ENCODE data around the gene TTLL10. TPM values are rescaled to one million over a fixed set of nuclear protein-coding genes. Genes with fewer than 3 reads are reported as not detected.
"Not testable (repeated sequence)": the region's sequence is repeated elsewhere in the genome, so short reads cannot be mapped to it uniquely, and the experiment has no call there.

Gene TTLL10
- total RNA-seq, 3 donors from 2014 or later = 0.32 to 4.4 (median 1.8) TPM

GRCh38 chr1:1151306-1151705, 22.4 kb upstream of the TTLL10 start:
- ATAC-seq = no peak
- DNase-seq = peak in 1 of 3 donors; percentile 34
- peaks cover 17% of the 10 kb centered on the region for H3K4me1 ChIP-seq (ENCODE audit: low read depth)

GRCh38 chr1:1152431-1152830, 21.2 kb upstream of the TTLL10 start:
- intact Hi-C loops (cut with DNase I, micrococcal nuclease); H3K9me3 ChIP-seq; ATAC-seq; DNase-seq; H3K4me3 ChIP-seq; H3K36me3 ChIP-seq (ENCODE audit: low read depth): not testable (repeated sequence)
- H3K4me1 ChIP-seq (ENCODE audit: low read depth) = peaks cover 17% of the 10 kb centered on the region

More at GRCh38 chr1:1151306-1151705, 22.4 kb upstream of the TTLL10 start:
- no peak overlapping the region for H3K4me3 ChIP-seq
- H3K9me3 ChIP-seq = no peaks in the 10 kb centered on the region
- intact Hi-C loops (cut with DNase I, micrococcal nuclease) = no loop called here
- TF ChIP-seq, protein P1, sequence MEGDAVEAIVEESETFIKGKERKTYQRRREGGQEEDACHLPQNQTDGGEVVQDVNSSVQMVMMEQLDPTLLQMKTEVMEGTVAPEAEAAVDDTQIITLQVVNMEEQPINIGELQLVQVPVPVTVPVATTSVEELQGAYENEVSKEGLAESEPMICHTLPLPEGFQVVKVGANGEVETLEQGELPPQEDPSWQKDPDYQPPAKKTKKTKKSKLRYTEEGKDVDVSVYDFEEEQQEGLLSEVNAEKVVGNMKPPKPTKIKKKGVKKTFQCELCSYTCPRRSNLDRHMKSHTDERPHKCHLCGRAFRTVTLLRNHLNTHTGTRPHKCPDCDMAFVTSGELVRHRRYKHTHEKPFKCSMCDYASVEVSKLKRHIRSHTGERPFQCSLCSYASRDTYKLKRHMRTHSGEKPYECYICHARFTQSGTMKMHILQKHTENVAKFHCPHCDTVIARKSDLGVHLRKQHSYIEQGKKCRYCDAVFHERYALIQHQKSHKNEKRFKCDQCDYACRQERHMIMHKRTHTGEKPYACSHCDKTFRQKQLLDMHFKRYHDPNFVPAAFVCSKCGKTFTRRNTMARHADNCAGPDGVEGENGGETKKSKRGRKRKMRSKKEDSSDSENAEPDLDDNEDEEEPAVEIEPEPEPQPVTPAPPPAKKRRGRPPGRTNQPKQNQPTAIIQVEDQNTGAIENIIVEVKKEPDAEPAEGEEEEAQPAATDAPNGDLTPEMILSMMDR (IDR thresholded peaks at IDR 0.05) = no peak
- no peaks in the 10 kb centered on the region for H3K36me3 ChIP-seq (ENCODE audit: low read depth)

DNA sequence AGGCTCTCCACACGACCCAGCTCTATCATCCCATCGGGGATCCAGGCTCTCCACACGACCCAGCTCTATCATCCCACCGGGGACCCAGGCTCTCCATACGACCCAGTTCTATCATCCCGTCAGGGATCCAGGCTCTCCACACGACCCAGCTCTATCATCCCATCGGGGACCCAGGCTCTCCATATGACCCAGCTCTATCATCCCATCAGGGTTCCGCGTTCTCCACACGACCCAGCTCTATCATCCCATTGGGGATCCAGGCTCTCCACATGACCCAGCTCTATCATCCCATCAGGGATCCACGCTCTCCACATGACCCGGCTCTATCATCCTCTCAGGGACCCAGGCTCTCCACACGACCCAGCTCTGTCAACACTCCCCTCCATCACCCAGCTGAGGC, 20.5 kb upstream of the TTLL10 start:
- DNase-seq; intact Hi-C loops (cut with DNase I, micrococcal nuclease); ATAC-seq; H3K9me3 ChIP-seq; H3K4me3 ChIP-seq; H3K36me3 ChIP-seq (ENCODE audit: low read depth): not testable (repeated sequence)
- peaks cover 17% of the 10 kb centered on the region for H3K4me1 ChIP-seq (ENCODE audit: low read depth)

DNA sequence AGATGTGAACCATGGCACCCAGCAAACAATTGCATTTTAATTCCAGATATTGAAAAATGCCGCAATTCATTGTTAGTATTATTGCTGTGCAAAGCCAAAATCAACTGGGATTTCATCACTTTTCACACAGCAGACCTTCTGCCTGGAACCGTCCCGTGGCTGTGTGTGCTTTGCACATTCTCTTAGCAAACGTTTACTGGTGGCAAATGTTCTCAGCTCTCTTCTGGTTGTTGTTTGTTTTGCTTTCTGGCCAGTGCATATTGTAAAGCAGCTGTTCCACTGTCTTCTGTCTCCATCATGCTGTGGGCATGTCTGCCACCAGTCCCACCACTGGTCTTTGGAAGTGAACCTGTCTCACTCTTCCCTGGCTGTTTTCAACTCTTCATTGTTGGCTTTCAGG, 19.8 kb upstream of the TTLL10 start:
- ATAC-seq (no peak), DNase-seq (no peak)
- Histone ChIP-seq H3K4me3 (no peak overlapping the region), H3K4me1 (ENCODE audit: low read depth) (peaks cover 23% of the 10 kb centered on the region), H3K36me3 (ENCODE audit: low read depth) (no peaks in the 10 kb centered on the region), H3K9me3 (no peaks in the 10 kb centered on the region)
- intact Hi-C loops (cut with DNase I, micrococcal nuclease) = no loop called here
- TF ChIP-seq, protein P1 (IDR thresholded peaks at IDR 0.05) = no peak

DNA sequence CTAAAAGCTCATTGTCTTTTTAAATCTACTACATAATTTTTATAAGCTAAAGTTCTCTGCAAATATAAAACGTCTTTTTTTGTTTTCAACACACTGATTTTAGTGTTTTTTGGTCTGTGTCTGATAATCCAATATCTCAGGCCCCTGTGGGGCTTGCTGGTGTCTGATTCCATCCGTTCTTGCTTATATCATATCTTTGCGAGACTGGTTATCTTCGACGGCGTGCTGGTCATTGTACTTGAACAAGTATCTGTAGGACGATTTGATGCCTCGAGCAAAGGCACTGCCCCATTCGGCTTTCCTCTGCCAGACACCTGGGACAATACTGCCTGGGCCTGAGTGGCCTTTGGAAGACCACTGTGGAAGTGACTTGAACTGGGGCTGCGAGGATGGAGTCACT, 18.4 kb upstream of the TTLL10 start:
- H3K4me1 ChIP-seq (ENCODE audit: low read depth) = peaks cover 18% of the 10 kb centered on the region
- no peaks in the 10 kb centered on the region for H3K36me3 ChIP-seq (ENCODE audit: low read depth)
- no peak for DNase-seq
- intact Hi-C loops (cut with DNase I, micrococcal nuclease) = no loop called here
- H3K4me3 ChIP-seq = no peak overlapping the region
- TF ChIP-seq, protein P1 (IDR thresholded peaks at IDR 0.05) = no peak
- no peak for ATAC-seq
- H3K9me3 ChIP-seq = no peaks in the 10 kb centered on the region

GRCh38 chr1:1156140-1157032, 17.3 kb upstream of the TTLL10 start:
- intact Hi-C loops (cut with DNase I, micrococcal nuclease) = no loop called here
- Histone ChIP-seq H3K9me3 (no peaks in the 10 kb centered on the region), H3K4me3 (no peak overlapping the region), H3K36me3 (ENCODE audit: low read depth) (no peaks in the 10 kb centered on the region), H3K4me1 (ENCODE audit: low read depth) (peaks cover 25% of the 10 kb centered on the region)
- TF ChIP-seq, protein P1 (IDR thresholded peaks at IDR 0.05) = no peak
- ATAC-seq (no peak), DNase-seq (no peak)

All from mucosa of descending colon (tissue), 3 donors.